GM23338 (cell line): ENCODE results near the gene CCDC191. TPM values are rescaled to one million over a fixed set of nuclear protein-coding genes. Genes with fewer than 3 reads are reported as not detected.

ENCODE experiments used
- ATAC-seq: fragments of 200-7000 bp; cut with Tn5 transposase; 3 replicates; pipeline ENCODE4 v1.9.1; 2020
- DNase-seq: peaks from one replicate; pipeline ENCODE4 v3.0.0-alpha.2; 2015; ENCODE audit warnings: low spot score
- H2AFZ ChIP-seq: fragments of 200-600 bp; sonication (generic); 2 replicates; pipeline ENCODE4 v1.8.0; 2016; ENCODE audit warnings: antibody characterized with exemption, mild to moderate bottlenecking, moderate library complexity
- H3F3A ChIP-seq: fragments of 200-600 bp; sonication (generic); replicated peaks from 2 replicates; pipeline ENCODE4 v1.8.0; 2017; ENCODE audit warnings: antibody characterized with exemption, mixed run types, low read depth
- H3K27ac ChIP-seq: fragments of 200-600 bp; sonication (generic); 2 replicates; pipeline ENCODE4 v1.6.1; 2016; ENCODE audit warnings: low read depth
- H3K27me3 ChIP-seq: fragments of 200-600 bp; sonication (generic); 2 replicates; pipeline ENCODE4 v1.8.0; 2016; ENCODE audit warnings: mild to moderate bottlenecking, mixed run types, moderate library complexity; ENCODE audit not compliant: insufficient read depth
- H3K36me3 ChIP-seq: fragments of 200-600 bp; sonication (generic); 2 replicates; pipeline ENCODE4 v1.8.0; 2016; ENCODE audit warnings: mild to moderate bottlenecking; ENCODE audit not compliant: insufficient read depth
- H3K4me1 ChIP-seq: fragments of 200-600 bp; sonication (generic); 2 replicates; pipeline ENCODE4 v1.8.0; 2016; ENCODE audit warnings: mild to moderate bottlenecking, moderate library complexity; ENCODE audit not compliant: insufficient read depth
- H3K4me2 ChIP-seq: fragments of 200-600 bp; sonication (generic); 2 replicates; pipeline ENCODE4 v1.7.1; 2017; ENCODE audit warnings: mixed run types
- H3K4me3 ChIP-seq: fragments of 200-600 bp; sonication (generic); 2 replicates; pipeline ENCODE4 v1.6.1; 2016; ENCODE audit warnings: mixed run types
- H3K79me2 ChIP-seq: fragments of 200-600 bp; sonication (generic); replicated peaks from 2 replicates; pipeline ENCODE4 v1.8.0; 2017; ENCODE audit warnings: mild to moderate bottlenecking; ENCODE audit not compliant: insufficient read depth
- H3K9me2 ChIP-seq: fragments of 200-600 bp; sonication (generic); 2 replicates; pipeline ENCODE4 v1.8.0; 2017; ENCODE audit not compliant: insufficient read depth
- H4K20me1 ChIP-seq: fragments of 200-600 bp; sonication (generic); replicated peaks from 2 replicates; pipeline ENCODE4 v1.8.0; 2017; ENCODE audit warnings: mild to moderate bottlenecking; ENCODE audit not compliant: insufficient read depth
- H3K27ac Mint-ChIP-seq: 2 replicates; pipeline ENCODE4 v1.8.0; 2020; ENCODE audit warnings: inconsistent platforms, mild to moderate bottlenecking, moderate library complexity, mixed read lengths
- H3K27me3 Mint-ChIP-seq: 3 replicates; pipeline ENCODE4 v1.8.0; 2022; ENCODE audit warnings: low read depth, mild to moderate bottlenecking, moderate library complexity, mixed read lengths, inconsistent platforms; ENCODE audit not compliant: insufficient read depth, poor library complexity
- H3K36me3 Mint-ChIP-seq: 3 replicates; pipeline ENCODE4 v1.8.0; 2021; ENCODE audit warnings: low read depth, mild to moderate bottlenecking, inconsistent platforms, moderate library complexity, mixed read lengths
- H3K4me1 Mint-ChIP-seq: 3 replicates; pipeline ENCODE4 v1.8.0; 2020; ENCODE audit warnings: mild to moderate bottlenecking, inconsistent platforms, mixed read lengths
- H3K4me3 Mint-ChIP-seq: 3 replicates; pipeline ENCODE4 v1.8.0; 2021; ENCODE audit warnings: moderate library complexity, mild to moderate bottlenecking, inconsistent platforms, mixed read lengths
- H3K9me3 Mint-ChIP-seq: 3 replicates; pipeline ENCODE4 v1.8.0; 2020; ENCODE audit warnings: moderate library complexity, mild to moderate bottlenecking, inconsistent platforms, mixed read lengths
- EZH2phosphoT487 ChIP-seq: fragments of 200-600 bp; sonication (generic); IDR thresholded peaks from one replicate; pipeline ENCODE4 v1.8.1; 2018; ENCODE audit warnings: antibody characterized with exemption; ENCODE audit not compliant: unreplicated experiment
- POLR2AphosphoS5 ChIP-seq: IDR thresholded peaks from 2 replicates; pipeline ENCODE4 v1.6.1; 2016; ENCODE audit warnings: antibody characterized with exemption, low read depth
- ZNF331 ChIP-seq: fragments of 250-450 bp; sonication (Bioruptor Pico); IDR thresholded peaks from 2 replicates; pipeline ENCODE4 v1.5.0; 2020; ENCODE audit warnings: low read depth, mild to moderate bottlenecking, moderate library complexity
- ZNF462 ChIP-seq: fragments of 250-450 bp; sonication (Bioruptor Pico); IDR thresholded peaks from 2 replicates; pipeline ENCODE4 v1.5.0; 2020; ENCODE audit warnings: mild to moderate bottlenecking, moderate library complexity
- polyA plus RNA-seq: library from polyadenylated mRNA; unstranded; fragments of >200 nt; fragmentation: Nextera tagmentation; extraction: Ambion mirVana; gene quantifications from 2 replicates; pipeline ENCODE4 v1.2.1, GENCODE V29; 2016
- total RNA-seq: library from RNA; depleted of rRNA; stranded (reverse); fragments of >200 nt; shearing (Covaris generic); gene quantifications from 2 replicates; pipeline ENCODE4 v1.2.3, GENCODE V29; 2014

Gene CCDC191
- total and polyA plus RNA-seq, 2 experiments from 2014 or later, result 2.0 to 2.9 TPM

GRCh38 chr3:113946831-113947230, 109.5 kb downstream of the CCDC191 start (continued):
- TF ChIP-seq ZNF462, result no peak

GRCh38 chr3:113927556-113927955, 128.8 kb downstream of the CCDC191 start:
- Histone ChIP-seq H3K4me3 (no peak overlapping the region), H3K36me3 (no peaks in the 10 kb centered on the region), H2AFZ (no peak overlapping the region), H3K4me2 (no peak overlapping the region), H3K27me3 (peaks cover 16% of the 10 kb centered on the region; the same call in 1 of the 2 replicates), H4K20me1 (no peaks in the 10 kb centered on the region), H3K79me2 (no peaks in the 10 kb centered on the region), H3K27ac (no peak overlapping the region), H3K9me2 (no peaks in the 10 kb centered on the region; the same call in 1 of the 2 replicates), H3K4me1 (peaks cover 9% of the 10 kb centered on the region; the same call in 1 of the 2 replicates), H3F3A (no peaks in the 10 kb centered on the region)
- H3K4me3 Mint-ChIP-seq, result no peak overlapping the region
- H3K4me1 Mint-ChIP-seq, result peaks cover 10% of the 10 kb centered on the region
- DNase-seq, result no peak
- TF ChIP-seq EZH2phosphoT487, result no peak
- no peak overlapping the region for H3K27ac Mint-ChIP-seq
- peaks cover 4% of the 10 kb centered on the region; the same call in 1 of the 3 replicates for H3K36me3 Mint-ChIP-seq
- H3K9me3 Mint-ChIP-seq, result peaks cover 13% of the 10 kb centered on the region; the same call in 2 of the 3 replicates
- H3K27me3 Mint-ChIP-seq, result peaks cover 7% of the 10 kb centered on the region
- no peak for ATAC-seq

- Mint-ChIP-seq H3K9me3 (no peaks in the 10 kb centered on the region), H3K36me3 (no peaks in the 10 kb centered on the region), H3K4me1 (peaks cover 4% of the 10 kb centered on the region; the same call in 1 of the 3 replicates), H3K27me3 (peaks cover 2% of the 10 kb centered on the region), H3K27ac (no peak overlapping the region), H3K4me3 (no peak overlapping the region)
- H3K27me3 ChIP-seq, result no peaks in the 10 kb centered on the region
- no peak overlapping the region for H3K27ac ChIP-seq
- no peaks in the 10 kb centered on the region for H3K9me2 ChIP-seq
- H3F3A ChIP-seq, result no peaks in the 10 kb centered on the region
- DNase-seq, result no peak
- no peak for ATAC-seq
- no peak overlapping the region for H2AFZ ChIP-seq
- no peaks in the 10 kb centered on the region for H4K20me1 ChIP-seq
- H3K79me2 ChIP-seq, result no peaks in the 10 kb centered on the region
- no peaks in the 10 kb centered on the region for H3K4me1 ChIP-seq
- H3K36me3 ChIP-seq, result no peaks in the 10 kb centered on the region
- no peak overlapping the region for H3K4me2 ChIP-seq
- no peak overlapping the region for H3K4me3 ChIP-seq
- TF ChIP-seq ZNF462, result no peak
- no peak for TF ChIP-seq ZNF331 (CRISPR knock-in tag)
- no peak for TF ChIP-seq POLR2AphosphoS5
- no peak for TF ChIP-seq EZH2phosphoT487
These were observed 141.7 kb downstream of the CCDC191 start for GRCh38 chr3:113914646-113915045.
